Measurements from ENCODE around the gene ZIC5.
"Not testable (repeated sequence)": the region's sequence is repeated elsewhere in the genome, so short reads cannot be mapped to it uniquely, and the experiment has no call there.

ZIC5 gene

DNA sequence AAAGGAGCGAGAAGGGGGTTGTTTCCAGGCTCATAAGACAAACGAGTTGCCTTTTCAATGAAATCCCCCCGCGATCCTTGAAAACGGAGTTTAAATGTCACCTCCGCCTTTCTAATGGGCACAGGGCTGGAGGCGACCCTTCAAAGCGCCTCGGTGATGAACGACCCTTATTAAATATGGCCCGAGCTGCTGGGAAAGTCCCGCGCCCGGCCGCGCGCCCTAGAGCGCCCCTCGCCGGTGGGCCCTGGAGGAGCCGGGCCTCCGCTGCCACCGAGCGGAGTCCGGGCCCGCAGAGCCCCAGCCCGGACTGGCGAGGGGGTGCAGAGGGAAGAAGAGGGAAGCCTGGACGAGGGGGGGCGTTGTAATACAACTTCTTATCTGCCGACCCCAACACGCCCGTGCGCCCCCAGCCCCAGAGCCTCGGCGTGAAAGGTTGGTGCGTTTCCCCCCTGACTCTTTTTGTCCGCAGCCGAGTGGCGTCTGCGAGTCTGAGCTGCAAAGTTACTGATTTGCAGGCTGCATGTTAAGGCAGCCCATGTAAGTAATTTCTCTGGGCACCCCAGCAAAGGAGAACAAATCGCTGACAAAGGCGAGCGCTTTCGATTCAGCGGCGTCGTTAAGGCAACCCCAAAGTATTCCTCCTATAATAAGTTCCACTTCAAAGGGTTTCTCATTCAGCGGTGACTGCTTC, 11.9 kb downstream of the ZIC5 start:
- DNase-seq (ENCODE audit: low read depth) = no peak

DNA sequence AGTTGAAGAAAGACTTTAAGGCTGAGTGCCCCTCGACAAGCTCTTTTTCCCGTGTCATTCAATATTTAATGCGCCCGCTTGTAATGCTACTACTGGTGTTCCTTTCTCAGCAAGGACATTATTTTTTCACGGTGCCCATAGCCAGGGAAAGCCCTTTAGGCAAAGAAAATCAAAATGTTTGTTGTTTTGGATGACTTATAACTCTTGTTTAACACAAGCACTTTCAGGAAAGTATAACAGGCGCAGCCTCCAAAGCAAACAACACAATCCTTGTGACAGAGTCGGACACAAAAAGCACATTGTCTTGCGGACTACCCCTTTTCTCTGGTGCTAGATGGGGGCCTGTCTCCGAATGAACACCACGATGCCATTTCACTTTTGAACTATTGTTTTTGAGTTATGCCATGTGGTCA, 12.4 kb downstream of the ZIC5 start:
- DNase-seq (ENCODE audit: low read depth) = no peak

DNA sequence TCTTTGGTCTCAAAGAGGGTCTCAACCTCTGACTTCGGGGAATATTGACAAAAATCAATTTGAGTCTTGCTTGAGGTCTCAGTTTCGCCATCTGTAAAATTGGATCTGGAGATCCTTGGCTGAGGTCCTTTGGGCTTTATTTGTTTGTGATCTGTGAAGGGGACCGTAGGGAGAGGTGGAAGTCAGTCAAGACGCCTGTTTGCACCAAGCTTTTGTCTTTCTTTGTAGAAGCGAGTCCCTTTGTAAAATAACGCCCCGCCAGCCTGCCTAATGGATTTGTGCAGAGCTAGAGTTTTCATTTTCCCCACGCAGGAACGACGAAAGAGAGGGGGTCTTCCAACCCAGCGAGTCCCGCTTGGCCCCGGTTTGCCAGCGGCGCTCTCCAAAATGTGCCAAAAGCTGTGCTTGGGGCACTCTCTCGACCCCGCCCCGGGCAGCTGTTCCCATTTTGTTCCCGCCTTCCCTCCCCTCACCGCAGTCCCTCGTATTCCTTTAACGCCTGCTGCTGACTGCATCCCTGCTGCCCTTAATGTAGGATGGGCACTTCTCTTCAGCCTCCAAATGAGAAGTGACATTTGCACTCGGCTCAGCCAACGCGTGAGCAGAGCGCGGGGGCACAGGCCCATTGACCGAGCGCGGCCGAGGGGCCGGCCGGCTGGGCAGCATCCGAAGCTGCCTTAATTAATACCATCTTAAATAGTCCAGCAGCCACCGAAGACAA, 13.0 kb downstream of the ZIC5 start:
- no peak for DNase-seq (ENCODE audit: low read depth)

DNA sequence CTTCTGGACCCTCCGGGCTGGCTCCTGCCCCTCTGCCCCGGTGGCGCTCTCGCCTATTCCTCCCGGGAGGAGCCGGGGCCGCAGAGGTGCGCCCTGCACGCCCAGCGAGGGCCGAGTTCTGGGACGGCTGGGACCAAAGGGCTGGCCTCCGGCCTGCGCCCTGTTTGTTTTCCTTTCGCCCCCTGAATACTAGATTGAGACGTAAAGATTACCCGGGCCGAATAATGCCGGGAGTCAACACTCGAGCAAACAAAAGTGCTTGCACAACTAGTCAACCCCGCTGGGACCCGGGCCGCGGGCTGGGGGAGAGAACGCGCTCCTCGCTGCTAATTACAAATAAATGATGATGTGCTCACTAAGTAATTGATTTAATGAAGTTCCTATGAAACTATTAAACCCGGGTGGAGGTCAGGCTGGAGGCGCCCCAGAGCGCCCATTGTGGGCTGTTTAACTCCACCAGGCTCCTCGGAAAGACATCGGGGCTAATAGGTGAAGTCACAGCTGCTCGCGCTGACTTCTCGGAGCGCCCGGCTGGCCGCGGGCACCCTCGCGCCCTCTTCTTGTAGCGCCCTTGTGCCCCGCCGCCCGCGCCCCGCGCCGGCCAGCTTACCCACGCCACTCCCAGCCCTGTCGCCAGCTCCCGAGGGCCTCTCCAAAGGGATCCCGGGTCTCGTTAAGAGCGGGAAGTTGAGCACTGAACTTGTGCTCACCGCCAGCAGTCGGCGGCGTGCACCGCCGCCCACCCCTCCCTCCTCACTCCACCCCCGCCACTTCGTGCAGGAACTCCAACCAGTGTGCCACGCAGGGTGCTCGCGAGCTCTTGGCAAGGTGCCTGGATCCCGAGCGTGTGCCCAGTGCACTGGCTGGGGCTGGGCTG, 14.9 kb downstream of the ZIC5 start:
- DNase-seq (ENCODE audit: low read depth) = no peak

DNA sequence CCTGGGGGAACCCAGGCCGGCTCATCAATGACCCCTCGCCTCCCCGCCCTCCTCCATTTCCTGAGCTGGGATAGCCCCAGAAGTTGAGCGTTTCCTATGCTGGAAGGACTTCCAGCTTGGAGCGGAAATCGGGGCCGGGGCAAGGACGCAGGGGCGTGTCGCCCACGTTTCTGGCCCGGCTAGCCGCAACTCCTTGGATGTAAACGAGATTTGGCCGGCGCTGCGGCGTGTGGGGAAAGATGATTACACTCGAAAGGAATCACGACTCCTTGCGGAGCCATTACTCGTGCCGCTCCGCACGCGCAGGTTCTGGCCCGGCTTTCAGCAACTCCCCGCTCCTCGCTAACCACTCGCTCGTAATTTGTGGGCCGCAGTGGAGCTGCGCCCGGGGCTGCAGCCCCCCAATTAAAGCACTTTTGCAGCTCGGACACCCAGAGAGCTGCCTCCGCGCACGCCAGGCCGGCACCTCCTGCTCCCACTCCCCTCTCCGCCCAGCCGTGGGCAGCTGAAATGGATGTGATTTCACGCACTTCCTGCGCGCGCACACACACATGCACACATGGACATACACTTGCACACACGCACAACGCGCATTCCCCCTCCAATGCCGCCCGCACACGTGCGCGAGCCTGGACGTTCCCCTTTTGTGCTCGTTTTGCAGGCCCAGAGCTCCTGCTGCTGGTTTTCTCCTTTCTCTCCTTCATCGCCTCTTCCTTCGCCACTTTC, 15.7 kb downstream of the ZIC5 start:
- no peak for DNase-seq (ENCODE audit: low read depth)

DNA sequence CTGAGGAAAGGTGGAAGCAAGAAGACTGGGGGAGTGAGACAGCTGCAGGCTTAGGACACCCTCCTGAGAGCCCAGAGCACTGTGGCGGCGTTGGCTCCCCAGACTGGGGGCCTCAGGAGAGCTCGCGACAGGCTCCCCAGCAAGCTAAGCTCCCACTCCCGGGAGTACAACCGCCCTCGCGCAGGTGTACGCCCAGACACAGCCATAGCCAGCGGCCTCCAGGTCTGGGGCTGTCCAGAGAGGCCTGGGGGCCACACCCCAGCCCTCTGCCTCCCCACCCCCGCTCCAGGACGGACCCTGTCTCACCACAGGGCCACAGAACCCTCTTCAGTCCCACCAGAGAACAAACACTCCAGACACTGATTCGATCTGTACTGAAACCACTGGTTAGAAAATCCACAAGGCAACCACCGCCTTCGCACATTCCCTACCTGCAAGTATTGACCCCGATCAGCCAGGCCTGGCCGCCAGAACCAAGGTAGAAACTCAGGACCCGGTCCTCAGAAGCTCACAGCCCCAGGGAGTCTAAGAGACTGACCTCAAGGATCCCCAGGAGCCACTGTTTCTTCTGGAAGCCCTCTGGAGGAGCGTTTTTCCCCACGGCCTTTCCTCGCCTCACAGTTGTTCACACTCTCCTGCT, 16.3 kb downstream of the ZIC5 start:
- no peak for DNase-seq (ENCODE audit: low read depth)

DNA sequence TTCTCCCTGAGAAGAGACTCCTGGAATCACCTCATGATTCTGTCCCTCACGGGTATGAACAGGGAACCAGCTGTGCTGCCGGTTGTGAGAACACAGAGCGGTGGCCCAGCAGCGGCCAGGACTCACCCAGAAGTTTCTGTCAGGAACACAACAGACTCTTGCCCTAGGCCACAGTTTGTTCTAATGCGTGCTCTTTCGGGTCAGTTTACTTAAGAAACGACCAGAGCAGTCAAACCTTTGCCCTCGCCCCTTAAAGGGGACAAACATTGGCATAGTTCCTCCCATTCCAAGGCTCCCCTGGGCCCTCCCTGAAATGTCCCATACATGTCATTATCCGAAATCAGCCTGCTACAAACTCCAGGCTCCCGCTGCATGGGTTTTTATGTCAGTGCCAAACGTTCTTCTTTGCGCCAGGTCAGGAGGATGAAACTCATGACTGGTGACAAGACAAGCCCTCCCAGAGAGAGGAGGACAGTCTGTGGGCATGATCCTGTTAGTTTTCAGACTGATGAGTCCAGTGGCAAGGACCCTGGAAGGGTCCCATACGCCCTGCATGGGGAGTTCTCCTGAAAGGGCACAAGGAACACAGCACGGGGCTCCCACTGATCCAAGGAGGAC, 18.3 kb downstream of the ZIC5 start:
- no peak for DNase-seq (ENCODE audit: low read depth)

DNA sequence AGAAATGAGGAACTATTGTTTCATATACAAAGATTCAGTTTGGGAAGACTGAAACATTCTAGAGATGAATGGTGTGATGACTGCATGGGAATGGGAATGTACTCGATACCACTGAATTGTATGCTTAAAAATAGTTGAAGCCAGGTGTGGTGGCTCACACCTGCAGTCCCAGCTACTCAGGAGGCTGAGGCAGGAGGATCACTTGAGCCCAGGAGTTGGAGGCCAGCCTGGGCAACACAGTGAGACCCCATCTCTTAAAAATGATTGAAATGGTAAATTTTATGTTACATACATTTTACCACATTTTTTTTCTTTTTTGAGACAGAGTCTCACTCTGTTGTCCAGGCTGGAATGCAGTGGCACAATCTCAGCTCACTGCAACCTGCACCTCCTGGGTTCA, 19.9 kb downstream of the ZIC5 start:
- not testable (repeated sequence) for DNase-seq (ENCODE audit: low read depth)

DNA sequence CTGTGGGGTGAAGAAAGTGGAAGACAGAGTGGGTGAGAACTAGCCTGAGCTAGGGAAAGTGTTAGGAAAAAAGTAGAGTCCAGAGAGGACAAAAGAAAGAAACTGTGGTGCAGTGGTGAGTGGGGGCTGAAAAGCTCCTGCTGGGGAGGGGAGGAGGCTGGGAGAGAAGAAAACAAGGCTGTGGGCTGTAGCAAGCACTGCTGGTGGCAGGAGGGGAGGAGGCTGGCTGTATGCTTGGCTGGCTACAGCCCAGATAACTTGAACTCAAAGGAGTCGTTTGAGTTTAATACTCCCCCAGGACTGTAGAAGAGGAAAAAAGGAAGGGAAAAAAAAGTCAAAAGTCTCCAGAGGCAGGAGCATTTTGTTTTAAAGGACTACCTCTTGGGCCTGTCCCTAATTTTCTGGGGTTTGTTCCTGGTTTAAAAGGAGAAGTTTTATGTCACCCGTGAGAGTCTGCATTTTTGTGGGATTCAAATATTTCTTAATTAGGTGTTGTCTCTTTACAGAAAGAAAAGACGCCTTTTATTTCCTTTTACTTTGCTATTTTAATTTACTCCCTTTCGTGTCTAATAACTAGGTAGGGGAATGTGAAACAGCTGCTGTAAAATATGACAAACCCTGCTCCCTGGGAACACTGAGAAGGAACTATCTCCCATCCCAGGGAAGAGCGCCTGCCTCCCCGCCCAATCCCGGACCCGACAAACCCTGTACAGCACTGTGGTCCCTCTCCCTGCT, 21.7 kb downstream of the ZIC5 start:
- no peak for DNase-seq (ENCODE audit: low read depth)

DNA sequence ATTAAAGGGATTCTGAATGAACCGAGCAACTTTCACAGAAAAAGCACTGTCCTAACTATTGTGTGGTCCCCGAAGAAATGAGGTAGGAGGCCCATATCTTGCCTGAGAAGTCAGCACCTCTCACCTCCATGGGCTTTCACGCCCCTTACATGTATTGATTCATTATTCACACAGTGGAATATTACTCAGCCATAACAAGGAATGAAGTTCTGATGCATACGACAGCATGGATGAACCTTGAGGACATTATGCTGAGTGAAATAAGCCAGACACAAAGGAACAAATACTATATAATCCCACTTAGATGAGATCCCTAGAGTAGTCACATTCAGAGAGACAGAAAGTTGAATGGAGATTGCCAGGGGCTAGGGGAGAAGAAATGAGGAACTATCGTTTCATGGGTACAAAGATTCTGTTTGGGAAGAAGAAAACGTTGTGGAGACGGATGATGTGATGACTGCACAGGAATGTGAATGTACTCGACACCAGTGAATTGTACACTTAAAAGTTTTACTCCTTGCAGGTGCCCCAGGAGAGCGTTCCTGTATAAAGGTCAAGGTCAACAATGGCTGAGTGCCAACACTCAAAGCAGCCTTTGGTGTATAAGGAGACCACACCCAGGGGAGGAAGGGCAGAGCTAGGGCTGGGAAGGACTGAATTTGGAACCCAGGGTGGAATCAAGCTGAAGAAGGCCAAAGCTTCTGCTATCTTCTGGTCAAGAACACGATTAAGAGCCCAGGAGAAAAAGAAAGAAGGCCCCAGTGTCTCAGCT, 22.5 kb downstream of the ZIC5 start:
- DNase-seq (ENCODE audit: low read depth) = no peak

DNA sequence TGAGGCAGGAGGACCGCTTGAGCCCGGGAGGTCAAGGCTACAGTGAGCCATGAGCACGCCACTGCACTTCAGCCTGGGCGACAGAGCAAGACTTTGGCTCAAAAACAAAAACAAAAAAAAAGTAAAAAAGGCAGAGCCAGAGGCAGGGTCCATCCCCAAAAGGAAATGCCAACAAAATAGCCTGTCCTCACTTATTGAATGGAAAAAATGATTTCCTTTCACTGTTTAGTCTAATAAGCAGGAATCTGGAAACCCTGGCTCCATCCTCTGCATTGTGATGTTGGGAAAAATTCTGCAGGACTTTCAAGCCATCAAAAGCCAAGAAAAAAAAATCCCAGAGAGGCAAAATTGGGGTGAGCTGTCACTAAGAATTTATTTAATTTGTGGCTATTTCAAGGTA, 23.2 kb downstream of the ZIC5 start:
- DNase-seq (ENCODE audit: low read depth) = no peak

DNA sequence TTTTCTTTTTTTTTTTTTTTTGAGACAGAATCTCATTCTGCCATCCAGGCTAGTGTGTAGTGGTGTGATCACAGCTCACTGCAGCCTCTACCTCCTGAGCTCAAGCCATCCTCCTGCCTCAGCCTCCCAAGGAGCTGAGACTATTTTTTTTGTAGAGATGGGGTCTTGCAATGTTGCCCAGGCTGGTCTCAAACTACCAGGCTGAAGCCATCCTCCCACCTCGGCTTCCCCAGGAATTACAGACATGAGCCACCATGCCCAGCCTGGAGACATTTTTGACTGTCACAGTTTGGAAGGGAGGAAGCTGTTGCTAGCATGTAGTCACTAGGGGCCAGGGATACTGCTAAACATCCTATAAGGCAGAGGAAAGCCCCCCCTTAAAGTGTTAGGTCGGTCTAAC, 23.9 kb downstream of the ZIC5 start:
- DNase-seq (ENCODE audit: low read depth) = no peak

DNA sequence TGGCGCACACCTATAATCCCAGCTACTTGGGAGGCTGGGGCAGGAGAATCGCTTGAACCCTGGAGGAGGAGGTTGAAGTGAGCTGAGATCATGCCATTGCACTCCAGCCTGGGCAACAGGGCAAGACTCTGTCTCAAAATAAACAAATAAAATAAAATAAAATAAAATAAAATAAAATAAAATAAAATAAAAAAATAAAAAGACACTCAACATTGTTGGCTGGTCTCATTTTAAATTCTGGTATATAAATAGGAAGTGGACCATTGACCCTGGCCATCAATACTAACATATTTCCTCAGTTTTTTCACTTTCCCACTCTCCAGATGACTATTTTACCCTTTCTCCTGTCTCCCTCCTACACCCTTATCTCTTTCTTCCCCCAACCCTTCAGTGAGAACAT, 26.1 kb downstream of the ZIC5 start:
- DNase-seq (ENCODE audit: low read depth) = not testable (repeated sequence)

DNA sequence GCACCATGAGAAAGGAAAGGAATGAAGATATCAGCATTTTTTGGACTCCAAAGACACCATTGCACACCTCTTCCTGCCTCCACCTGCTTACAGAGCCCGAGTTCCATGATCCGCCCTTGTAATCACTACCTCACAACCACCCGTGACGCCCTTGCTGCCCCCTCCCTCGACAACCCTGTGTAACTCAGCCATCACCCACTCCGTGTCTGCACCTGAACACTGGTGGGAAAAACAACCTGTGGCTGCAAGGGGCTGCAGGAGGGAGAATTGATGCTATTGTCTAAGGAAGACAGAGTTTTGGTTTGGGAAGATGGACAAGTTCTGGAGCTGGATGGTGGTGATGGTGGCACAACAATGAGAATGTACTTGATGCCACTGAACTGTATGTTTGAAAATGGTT, 27.0 kb downstream of the ZIC5 start:
- no peak for DNase-seq (ENCODE audit: low read depth)

DNA sequence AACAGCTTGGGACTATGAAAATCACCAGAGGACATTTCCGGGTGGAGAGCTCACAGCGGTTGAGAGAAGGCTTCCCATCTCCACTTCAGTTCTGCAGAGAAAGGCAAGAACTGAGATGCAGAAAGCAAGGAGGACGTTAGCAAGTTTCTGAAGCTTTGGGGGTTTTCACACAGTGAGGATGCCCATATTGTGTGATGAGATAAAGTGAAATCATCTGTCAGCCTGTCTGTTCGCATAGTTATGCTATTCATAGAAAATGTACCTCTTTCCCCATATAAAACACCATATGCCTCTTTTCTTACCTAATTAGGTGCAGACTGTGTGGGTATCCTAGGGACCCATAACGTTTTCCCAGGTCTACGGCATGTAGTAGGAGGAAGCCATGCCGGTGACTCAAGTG, 27.5 kb downstream of the ZIC5 start:
- DNase-seq (ENCODE audit: low read depth) = no peak

DNA sequence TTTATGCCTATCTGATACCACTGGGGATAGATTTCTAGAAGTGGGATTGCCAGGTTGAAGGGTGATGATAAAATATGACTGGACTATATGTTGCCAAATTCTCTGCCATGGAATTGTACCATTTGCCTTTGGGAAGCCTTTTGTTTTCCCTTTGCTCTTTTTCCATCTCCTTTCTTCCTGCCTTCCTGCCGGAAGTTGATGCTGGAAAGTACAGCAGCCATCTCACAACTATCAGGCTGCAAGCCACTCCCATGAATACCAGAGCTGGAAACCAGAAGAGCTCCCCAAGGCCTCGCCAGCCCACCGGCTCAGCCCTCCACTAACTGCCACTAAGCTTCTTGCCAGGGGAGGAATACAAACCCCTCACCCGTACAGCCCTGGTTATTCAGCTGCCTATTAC, 29.7 kb downstream of the ZIC5 start:
- DNase-seq (ENCODE audit: low read depth) = no peak

DNA sequence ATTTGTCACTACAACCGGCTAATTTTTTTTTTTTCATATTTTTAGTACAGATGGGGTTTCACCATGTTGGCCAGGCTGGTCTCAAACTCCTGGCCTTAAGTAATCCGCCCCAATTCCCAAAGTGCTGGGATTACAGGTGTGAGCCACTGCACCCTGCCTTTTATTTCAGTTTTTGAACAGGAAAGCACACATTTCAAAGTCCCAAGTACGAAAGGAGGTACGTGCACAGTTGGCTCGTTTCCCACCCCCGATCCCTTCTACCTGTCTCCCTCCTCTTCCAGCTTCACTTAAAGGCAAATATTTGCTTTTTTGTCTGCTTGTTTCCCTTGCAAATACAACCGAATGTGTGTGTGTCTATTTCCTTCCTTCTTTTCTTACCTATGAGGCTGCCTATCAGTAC, 30.5 kb downstream of the ZIC5 start:
- no peak for DNase-seq (ENCODE audit: low read depth)

DNA sequence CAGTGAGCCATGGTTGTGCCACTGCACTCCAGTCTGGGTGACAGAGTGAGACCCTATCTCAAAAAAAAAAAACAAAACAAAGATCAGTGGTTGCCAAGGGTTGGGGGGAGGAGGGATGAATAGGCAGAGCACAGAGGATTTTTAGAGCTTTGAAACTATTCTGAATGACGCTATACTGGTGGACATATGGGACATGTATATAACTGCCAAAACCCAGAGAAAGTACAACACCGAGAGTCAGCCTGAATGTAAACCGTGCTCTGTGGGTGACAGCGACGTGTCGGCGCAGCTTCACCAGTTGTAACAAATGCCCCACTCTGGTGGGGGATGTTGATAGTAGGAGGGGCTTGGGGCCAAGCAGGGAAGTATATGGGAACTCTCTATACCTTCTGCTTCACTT, 32.9 kb downstream of the ZIC5 start:
- DNase-seq (ENCODE audit: low read depth) = no peak

DNA sequence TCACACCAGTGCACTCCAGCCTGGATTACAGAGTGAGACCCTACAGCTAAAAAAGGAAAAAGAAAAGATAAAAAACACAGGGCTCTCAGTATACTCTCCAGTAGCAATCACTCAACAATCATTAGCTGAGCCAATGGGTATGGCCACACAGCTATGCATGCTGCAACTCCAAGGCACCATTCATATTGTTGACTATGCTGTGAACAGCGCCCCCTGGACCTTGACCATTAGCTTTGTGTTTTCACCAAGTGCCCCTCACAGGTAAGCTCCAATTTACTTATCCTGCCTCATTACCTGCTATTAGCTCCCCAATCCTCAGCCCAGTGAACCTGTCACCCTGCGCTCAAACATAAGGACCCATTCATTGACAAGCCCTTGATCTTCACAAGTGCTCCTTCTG, 35.8 kb downstream of the ZIC5 start:
- DNase-seq (ENCODE audit: low read depth) = no peak

DNA sequence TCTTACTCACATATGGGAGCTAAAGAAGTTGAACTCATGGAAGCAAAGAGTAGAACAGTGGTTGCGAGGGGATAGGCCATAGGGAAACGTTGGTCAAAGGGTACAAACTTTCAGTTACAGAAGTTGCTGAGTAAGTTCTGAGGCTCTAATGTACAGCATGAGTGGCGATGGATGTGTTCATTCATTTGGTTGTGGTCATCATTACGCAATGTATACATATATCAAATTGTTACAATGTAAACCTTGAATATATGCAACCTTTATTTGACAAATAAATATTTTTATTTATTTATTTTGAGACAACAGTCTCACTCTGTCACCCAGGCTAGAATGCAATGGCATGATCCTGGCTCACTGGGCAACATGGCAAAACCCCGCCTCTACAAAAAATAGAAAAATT, 38.7 kb downstream of the ZIC5 start:
- DNase-seq (ENCODE audit: low read depth) = no peak

Measured in stimulated activated CD8-positive, alpha-beta memory T cell treated with anti-CD3 and anti-CD28 coated beads, Interleukin-15, amount 100 ng/mL, for 24 hours (primary cell).